GM18502 (cell line): ENCODE measurements around the gene STAM.
"Not testable (repeated sequence)": the region's sequence is repeated elsewhere in the genome, so short reads cannot be mapped to it uniquely, and the experiment has no call there.

Source experiments
- ATAC-seq: cut with Tn5 transposase; IDR thresholded peaks from one replicate; pipeline ENCODE4 v1.9.1; 2021; ENCODE audit warnings: mild to moderate bottlenecking; ENCODE audit not compliant: unreplicated experiment, poor library complexity

Gene STAM

DNA sequence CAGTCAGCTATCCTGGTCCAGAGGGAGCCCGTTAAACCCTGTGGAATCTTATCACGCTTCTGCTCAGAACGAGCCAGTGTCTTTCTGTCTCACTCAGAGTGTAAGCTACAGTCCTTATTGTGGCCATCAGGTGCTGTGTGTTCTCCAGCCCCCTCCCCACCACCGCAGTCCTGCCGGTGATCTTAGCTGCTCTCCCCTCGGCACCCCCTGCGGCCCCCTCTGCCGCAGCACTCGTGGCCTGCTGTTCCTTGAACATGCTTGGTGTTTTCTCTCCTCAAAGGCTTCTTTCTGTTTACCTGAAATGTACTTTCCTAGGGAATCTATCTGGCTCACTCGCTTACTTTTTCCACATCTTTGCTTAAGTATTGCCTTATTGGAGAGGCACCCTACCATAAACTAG is 69.8 kb downstream of the STAM start:
- ATAC-seq, result no peak

DNA sequence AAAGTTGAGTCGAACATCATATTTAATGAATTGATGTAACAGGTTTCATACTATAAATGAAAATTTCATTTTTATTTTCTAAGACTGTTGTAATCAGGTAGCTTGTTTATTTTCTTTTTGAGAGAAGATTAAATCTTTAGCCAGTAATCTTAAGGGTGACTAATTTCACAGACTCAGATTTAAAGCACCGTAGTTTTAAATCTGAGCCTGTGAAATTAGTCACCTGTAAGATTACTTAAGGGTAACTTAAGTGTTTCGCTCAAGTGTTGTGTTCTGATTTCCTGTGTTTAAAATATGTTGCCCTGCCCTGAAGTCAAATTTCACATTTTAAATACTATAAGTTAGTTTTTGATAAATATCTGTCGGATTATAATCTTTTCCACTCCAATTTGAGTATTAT is 72.2 kb downstream of the STAM start:
- ATAC-seq, result no peak

DNA sequence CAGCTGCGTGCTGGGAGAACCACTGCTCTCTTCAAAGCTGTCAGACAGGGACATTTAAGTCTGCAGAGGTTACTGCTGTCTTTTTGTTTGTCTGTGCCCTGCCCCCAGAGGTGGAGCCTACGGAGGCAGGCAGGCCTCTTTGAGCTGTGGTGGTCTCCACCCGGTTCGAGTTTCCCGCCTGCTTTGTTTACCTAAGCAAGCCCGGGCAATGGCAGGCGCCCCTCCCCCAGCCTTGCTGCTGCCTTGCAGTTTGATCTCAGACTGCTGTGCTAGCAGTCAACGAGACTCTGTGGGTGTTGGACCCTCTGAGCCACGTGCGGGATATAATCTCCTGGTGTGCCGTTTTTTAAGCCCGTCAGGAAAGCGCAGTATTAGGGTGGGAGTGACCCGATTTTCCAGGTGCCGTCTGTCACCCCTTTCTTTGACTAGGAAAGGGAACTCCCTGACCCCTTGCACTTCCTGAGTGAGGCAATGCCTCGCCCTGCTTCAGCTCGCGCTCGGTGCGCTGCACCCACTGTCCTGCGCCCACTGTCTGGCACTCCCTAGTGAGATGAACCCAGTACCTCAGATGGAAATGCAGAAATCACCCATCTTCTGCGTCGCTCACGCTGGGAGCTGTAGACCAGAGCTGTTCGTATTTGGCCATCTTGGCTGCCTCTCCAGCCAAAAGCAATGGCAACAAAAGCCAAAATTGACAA is 78.5 kb downstream of the STAM start:
- ATAC-seq, result not testable (repeated sequence)

DNA sequence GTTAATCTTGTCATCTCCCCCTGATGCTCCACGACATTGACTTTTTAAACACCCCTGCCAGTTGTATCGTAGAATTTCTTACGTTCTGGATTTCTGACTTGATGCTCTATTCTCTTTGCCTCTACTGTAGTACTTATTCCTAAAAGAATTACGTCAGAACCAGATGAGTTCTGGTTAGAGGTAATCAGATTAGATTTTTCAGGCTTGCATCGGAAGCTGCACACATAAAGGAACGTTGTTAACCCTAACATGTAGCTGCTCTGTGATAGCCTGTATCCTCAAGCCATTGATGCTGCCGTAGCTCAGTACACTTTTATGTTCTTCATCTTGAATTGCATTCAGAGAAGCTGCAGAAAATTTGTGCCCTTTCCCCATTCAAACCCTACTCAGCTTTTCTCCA is 81.8 kb downstream of the STAM start:
- ATAC-seq, result no peak

DNA sequence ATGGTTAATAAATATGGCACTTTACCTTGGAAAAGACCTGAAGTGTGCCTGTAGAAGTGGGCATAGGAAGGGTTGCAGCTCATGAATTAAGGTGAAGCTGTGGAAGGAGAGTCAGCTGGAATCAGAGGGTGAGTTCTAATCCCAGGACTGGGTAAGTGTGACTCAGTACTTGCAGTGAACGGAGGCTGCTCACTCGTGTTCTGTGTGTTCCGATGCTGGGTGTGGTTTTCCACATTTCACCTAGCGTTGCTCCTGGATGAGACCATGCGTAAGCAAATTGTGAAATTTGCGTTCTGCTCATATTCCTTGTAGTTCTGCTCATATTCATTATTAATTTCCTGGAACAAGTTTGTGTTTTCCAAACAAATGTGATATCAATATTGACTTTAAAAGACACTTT is 85.7 kb downstream of the STAM start:
- no peak for ATAC-seq

DNA sequence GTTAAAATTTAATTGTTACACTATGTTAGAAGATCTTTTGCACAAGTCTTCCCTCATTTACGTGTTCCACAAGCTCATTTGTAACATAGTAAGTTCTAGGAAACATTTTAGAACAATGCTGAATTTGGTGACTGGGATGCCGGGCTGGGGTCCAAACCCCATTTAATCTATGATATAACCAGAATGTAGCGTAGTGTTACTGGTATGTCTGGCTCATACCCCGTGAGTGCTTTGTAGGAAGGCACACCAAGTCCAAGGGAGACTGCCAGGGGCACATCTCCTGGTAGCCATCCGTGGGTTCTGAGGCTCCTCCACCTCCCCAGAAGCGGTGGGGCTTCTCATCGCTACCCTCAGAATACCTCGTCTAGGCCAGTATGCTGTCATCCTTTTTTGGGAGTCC is 86.7 kb downstream of the STAM start:
- no peak for ATAC-seq

DNA sequence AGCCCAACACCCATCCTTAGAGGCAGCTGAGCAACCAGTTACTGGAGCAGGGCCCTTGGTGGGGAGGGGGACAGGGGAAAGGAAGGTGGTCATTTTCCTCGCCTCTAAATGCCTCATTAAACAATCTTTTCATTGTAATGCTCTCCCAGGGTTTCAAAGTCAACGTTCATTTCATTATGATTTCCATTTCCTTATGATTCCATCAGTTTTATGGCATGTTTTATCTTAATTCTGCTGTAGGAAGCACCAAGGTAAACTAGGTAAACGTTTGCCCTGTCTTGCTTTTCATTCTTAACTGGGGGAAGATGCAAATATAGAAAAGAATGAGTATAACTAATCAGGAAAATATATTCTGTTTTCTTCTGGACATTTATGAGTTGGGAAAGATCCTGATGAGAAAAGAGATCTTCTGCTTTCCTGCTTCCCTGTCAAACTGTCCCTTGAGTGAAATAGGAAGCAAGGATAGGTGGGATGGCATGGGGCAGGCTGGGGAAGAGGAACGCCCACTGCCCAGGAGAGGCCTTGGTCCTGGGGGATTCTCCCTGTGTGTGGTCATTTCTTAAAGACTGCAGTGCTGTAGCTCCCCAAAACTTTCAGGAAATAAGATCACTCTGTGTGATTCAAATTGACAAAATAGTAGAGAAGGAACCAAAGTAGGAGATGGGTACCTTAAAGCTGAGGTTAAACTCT is 87.5 kb downstream of the STAM start:
- ATAC-seq, result no peak

DNA sequence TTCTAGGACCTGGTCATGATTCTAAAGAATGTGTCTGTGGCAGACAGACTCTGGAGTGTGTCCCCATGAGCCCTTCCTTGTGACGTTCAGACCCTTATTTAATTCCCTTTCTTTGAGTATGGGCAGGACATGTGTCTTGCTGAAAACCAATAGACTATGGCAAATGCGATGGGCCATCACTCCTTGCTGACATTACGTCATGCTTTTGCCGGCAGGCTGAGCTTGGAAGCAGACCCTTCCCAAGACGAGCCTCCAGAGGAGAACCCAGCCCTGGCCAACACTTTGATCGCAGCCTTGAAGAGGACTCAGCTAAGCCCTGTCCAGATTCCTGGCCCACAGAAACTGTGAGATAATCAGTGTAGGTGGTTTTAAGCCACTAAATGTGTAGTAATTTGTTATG is 89.7 kb downstream of the STAM start:
- ATAC-seq, result no peak

DNA sequence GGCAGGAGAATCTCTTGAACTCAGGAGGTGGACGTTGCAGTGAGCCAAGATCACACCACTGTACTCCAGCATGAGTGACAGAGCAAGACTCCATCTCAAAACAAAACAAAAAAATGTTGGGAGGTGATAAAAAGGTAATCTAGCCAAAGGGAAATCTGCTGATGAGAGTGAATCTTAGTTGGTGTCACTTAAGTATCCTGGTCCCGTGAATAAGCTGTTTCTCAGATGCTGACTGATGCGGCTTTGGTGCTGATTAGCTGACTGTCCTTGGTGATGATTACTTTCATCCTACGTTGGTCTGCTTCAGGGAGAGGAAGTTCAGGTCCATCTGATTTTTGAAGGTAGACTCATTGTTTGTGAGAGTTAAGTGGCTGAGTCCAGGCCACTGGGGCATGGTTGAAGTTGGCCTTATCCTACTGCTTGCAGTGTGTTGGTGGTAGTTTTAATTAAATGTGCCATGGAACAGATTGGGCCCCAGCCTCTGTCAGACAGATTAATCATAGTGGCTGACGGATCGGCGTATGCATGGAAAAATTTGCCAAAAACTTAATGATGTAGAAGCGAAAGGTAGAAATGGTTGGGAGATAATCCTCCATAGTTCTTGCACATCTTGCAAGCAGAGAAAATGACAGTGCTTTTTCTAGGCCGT is 90.6 kb downstream of the STAM start:
- no peak for ATAC-seq

DNA sequence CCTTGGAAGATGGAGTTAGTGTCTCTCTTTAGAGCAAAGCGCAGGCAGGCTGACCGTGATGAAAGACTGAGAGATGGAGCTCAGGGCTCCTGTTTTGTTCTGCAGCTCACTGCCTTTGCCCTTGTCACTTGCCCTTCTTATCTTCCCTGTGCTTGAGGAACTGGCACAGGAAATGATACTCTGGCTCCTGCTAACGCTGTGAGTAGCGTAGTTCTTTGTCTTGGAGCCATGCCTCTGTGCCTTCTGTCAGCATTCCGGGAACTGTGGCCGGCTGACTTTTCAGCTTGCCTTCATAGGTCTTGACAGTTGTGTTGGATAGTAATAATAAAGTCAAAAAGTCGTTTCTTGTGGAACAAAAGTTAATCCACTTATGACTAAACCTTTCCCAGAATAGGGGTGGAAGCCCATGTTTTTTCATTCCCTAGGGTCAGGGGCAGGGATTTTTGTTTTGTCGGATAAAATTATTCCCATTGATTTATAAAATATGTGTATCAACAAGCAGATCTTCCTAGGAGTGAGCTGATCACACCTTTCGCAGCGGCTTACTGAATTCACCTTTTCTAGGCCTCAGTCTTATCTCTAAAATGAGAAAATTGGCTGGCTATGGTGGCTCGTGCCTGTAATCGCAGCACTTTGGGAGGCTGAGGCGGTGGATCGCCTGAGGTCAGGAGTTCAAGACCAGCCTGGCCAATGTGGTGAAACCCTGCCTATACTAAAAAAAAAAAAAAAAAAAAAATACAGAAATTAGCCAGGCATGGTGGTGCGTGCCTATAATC is 91.4 kb downstream of the STAM start:
- ATAC-seq, result no peak

DNA sequence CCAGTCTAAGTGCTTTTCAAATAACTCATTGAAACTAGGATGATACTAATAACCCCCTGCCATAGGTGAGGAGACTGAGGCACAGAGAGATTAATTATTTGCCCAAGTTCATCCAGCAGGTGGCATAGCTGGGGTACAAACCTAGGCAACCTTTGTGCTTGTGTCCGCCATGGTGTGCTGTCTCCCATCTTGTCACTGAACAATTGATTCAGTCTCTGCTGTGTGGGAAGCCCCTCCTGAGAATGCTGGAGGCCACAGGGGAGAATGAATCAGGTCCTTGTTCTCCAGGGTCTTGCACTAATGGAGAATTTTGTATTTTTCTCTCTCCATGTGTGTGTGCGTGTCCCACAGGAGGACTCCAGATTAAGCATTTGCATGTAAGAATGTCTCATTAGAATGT is 92.3 kb downstream of the STAM start:
- ATAC-seq, result no peak

DNA sequence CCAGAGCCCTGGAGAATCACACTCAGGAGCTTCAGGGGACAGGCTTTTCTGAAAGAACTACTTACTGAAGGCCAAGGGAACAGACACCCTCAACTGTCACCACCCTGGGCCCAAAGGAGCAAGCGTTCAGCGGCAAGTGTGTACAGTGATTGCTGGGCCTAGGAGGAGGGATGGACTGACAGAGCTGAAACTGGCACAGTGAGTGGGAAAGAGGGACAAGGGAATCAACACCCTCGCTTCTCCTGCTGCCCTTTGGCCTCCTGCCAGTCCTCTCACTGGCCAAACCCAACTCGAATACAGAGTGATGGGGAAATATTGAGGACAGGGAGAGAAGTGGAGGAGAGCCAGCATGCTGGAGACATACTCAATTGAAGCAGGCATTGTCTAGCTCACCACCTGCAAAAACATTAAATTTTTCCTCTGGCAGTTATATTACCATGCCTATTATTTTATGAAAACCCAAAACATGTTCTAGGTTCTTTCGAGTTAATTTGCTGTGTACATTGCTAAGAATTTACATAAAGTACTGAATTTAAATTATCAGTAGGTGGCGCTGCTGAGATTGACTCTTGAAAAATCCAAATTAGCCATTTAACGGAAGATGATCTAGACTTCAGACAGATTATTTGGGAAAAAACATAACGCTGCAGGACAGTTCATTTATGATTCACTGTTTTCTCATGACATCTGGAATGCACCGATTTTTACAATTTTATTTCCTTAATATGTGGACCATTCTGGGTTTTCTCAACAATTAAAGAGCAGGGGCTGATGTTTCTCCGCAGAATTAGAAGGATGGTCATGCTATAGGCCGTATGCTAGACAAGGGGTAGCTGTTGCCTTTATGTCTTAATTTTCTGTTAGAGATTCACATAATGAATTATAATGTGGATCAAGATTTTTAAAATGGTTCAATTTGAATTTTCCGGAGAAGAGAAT is 93.3 kb downstream of the STAM start:
- no peak for ATAC-seq

DNA sequence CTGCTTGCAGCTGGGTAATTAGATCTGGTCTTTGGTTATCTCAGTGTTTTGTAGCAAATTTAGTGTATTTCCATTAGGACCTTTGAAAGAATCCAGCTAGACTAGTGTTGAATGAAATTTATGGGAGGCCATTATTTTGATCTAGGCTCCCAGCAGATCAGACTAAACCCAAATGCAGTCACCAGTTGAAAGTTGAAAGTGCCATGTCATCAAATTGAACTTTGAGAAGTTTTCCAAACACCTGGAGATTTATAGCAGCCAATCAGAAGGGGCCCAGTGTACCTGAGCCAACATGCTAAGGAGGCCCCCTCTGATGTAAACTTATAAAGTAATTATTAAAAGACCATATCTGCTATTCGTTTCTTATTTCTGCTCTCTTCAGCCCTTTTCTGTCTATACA is 96.7 kb downstream of the STAM start:
- ATAC-seq, result no peak

DNA sequence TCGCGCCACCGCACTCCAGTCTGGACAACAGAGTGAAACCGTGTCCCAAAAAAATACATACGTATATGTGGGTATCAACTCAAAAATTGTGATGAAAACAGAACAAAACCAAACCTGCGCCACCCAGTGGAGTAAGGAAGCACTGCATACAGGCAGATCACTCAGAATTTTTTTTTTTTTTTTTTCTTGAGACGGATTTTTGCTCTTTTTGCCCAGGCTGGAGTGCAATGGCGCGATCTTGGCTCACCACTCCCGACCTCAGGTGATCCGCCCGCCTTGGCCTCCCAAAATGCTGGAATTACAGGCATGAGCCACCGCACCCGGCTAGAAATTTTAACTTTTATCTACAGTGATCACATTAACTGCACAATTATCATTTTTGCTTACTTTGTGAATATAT is 99.0 kb downstream of the STAM start:
- no peak for ATAC-seq

DNA sequence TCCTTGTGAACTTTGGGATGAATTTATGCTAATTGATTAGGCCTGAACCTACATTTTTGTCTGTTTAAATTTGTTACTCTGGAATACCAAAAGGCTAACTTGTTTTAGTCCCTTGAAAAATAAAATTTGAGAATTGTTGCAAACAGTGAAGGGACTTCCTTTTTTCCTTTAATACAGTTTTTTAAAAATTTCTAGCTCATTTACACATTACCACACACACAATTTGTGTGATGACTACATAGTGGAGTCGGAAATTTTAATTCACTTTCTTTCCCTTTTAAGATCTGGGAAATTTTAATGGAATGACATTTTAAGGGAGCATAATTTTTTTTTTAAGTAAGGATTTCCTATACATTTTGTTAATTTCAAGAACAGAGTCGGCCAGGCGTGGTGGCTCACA is 99.5 kb downstream of the STAM start:
- ATAC-seq, result no peak

DNA sequence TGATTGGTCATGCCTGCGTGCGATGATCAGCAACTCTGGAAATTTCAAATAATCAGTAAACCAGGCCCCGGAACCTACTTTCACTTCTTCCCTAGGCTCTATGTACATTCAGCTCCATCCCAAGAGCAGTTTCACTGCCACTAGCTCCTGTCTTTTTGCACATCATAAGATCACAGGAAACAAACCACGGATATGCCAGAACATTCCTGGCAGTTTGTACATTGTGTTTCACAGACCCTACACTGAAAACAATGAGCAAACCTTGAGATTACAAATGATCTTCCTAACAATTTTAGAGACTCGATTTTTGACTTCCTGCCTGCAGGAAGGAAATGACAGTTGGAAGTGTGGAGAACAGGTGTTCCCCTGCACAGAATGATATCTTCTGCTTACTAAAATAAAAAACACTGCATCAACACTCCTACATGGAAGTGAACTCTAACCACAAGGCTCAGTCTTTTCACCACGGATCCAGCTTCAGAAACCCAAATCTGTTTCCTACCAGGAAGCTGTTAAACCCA is 100.5 kb downstream of the STAM start:
- ATAC-seq, result no peak

DNA sequence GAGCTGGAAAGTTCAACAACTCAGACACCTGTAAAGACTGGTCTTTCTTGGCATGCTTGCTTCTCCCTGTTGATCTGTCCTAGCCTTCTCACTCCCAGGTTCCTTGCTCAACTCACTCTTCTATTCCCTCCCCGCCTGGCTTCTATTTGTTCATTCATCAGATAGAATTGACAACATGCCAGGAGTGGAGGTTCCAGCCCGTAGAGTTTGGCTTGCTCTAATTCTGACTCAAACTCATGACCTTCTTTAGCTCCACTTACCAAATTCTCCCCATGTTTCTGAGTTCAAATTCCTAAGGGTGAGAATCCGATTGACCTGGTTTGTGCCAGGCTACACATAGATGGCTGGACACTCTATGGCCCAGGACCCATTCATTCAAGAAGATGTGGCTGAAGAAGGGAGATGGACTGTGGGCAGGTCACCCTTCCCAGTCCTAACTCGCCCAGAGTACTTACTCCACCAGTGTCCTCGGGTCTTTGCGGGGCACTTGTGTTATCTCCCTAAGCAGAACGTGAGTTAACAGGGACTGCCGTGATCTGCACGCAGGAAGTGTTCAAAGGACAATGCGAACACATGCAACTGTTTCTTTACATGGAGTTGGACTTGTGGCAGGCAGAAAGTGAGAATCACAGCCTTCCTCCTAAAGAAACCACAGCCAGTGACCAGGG is 104.1 kb downstream of the STAM start:
- no peak for ATAC-seq

DNA sequence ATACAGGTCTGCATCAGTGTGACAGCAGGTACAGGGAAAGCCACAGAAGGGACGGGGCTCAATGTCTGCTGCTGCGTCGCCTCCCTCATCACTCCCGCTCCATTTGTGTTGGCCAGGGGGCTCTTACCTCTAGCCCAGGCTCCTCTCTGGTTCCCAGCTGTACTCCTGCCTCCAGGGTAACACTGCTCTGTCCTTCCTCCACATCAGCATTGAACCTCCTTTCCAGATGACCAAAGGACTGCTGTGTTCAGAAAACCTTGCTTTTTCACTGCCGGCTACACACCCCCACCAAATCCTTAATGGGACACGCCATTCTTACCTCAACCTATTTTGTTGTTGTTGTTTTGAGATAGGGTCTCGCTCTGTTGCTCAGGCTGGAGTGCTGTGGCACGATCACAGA is 105.9 kb downstream of the STAM start:
- no peak for ATAC-seq

DNA sequence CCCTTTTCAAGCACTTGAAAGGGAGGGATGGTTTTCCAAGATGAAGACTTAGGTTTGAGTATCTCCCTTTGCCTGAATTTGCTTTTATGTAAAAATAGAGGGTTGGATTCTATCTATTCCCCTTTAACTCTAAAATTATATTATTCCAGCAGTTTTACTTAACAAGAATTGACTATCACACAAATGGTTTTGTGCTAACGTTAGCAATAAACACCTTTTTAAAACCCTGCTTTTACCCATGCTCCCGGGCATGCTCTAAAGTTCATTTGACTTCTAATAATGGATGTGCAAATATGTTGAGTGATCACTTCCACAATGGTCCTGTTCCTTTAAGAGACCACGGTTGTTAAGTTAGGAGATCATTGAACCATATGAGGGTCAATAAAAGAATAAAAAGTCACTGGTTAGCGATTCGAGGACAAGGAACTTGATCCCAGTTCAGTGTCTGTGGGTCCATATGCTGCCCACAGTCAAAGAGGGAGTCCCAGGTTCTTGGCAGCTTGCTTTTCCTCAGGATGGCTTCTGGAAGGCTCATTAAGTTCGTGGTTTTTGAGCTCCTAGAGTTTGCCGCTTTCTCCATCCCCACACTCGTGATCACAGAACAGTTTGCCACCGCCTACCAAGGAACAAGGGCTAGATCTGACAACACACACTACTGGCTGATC is 108.0 kb downstream of the STAM start, which contains the start of gene TMEM236:
TMEM236 (plus strand) TSS at position 421 of the 665 bp plus-strand sequence; CDS start at position 516, 95 bp downstream.
- ATAC-seq, result no peak
